GM21423 (cell line): ENCODE measurements around the gene IGSF6.

Experiments used
- ATAC-seq: cut with Tn5 transposase; IDR thresholded peaks from one replicate; pipeline ENCODE4 v1.9.1; 2021; ENCODE audit warnings: mild to moderate bottlenecking, moderate library complexity; ENCODE audit not compliant: unreplicated experiment

The IGSF6 gene

GRCh38 chr16:21603928-21604327 is 48.5 kb downstream of the IGSF6 start:
- no peak for ATAC-seq

DNA sequence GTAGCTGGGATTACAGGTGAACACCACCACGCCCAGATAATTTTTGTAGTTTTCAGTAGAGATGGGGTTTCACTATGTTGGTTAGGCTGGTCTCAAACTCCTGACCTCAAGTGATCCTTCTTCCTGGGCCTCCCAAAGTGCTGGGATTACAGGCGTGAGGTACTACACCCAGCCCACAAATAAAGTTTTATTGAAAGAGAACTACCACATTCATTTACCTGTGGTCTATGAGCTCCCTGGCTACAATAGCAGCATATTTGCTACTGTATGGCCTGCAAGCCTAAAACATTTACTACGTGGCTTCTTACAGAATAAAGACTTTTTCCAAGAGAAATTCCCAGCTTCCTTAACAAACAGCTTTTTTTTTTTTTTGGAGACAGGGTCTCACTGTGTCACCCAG is 49.6 kb downstream of the IGSF6 start:
- ATAC-seq = no peak

DNA sequence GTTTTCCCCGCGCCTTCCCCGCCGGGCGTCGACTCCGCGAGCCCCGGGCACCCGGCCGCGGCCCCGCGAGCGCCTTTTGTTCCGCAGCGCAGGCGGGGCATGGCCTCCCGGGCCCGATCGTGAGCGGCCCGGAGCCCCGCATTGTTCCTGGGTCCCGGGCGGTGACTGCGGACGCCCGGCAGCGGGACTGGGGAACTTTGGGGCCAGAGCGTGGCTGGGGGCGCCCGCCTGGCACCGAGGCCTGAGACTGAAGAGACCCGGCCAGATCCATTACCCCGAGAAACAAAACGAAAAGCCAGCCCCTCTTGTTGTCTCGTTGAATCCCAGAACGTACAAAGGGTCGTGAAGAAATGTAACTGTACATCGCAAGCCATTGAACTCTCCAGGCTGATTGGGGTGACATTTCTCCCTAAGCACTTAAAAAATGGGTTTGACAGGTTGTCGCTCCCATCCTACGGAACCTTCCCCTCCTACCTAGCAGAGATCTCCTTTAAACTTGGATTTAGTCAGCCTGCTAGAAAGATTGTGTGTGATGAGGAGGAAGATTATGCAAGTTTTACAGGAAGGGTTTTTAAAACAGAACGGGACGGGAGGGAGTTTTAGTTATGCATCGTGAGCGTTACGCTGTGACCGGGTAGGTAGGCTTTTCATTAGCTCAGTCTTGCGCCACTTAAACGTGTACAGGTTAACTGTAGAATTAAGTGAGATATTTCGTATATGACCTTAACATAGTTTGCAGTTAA is 52.2 kb downstream of the IGSF6 start:
- peak; percentile 25 for ATAC-seq

- ATAC-seq = peak; percentile 92
Observed at GRCh38 chr16:21599122-21600030, 53.0 kb downstream of the IGSF6 start, which contains the start of gene METTL9. METTL9 (plus strand) TSS chr16:21599577; CDS start chr16:21599734, 157 bp downstream.

DNA sequence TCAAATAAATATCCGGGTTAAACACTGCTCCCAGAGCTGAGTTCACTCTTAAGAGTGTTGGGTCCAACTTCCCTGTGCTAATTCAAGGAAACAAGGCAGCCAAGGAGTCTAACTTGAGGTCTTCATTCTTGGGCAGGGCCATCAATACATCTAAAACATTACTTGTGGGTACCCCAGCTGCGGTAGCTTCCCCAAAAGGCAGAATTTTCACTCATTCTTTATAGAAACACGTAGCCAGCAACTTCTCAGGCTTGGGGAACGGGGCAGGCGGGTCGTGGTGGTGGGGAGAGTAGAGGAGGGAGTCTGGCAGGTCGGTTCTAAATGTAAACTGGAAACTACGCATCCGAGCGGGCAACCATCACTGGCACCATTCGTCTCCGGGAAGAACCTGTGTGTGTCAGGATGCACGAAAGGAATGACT is 53.7 kb downstream of the IGSF6 start:
- ATAC-seq = no peak

- no peak for ATAC-seq
Observed at GRCh38 chr16:21598206-21598605, 54.2 kb downstream of the IGSF6 start.

DNA sequence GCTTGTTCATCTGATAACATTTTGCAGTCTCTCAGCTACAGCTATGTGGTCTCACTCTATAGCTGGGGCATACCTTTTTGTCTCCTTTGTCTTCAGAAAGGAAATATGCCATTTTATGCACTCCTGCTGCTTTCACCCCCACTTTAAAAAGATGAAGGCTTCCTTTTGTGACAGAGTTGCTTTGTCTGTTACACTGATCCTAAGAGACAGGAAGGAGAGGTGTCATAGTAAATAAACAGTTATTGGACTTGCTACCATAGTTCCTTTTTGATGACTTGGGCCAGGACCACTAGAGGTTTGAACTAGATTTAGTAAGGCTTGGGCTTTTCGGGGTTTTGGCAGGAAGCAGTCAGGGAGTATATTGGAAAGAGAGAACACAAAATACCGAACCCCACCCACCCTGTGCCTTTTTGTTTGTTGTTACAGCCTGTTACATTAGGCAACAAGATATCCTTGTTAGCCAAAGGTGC is 54.8 kb downstream of the IGSF6 start:
- ATAC-seq = no peak

GRCh38 chr16:21593530-21594289 is 58.7 kb downstream of the IGSF6 start:
- no peak for ATAC-seq

DNA sequence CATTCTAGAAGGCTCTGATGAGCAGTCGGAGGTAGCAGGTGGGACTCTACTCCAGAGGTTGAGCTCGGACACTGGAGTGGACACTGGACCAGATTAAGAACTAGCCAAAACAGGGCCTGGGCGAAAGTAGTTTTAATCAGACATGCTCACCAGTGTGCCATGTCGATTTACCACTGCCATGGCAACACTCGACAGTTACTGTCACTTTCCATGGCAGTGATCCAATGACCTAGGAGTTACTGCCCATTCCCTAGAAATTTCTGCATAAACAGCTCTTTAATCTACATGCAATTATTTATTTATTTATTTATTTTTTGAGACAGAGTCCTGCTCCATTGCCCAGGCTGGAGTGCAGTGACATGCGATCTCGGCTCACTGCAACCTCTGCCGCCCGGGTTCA is 60.2 kb downstream of the IGSF6 start:
- no peak for ATAC-seq

DNA sequence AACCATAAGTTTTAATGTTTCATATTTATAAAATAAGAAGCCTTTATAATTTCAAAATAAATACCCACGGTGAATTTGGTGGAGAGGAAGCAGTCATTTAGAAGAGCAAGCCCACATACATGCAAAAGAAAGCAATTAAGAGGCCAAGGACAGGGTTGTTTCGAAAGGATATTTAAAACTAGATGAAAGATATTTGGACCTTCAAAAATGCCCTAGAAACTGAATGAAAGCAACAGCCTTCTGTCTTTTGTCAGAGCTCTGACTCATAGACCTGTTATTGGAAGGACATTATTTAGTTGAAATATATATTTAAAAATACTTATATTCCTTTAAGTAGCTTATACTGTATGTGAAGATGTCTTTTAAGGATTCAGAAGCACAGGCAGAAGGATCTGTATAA is 61.6 kb downstream of the IGSF6 start:
- ATAC-seq = no peak

DNA sequence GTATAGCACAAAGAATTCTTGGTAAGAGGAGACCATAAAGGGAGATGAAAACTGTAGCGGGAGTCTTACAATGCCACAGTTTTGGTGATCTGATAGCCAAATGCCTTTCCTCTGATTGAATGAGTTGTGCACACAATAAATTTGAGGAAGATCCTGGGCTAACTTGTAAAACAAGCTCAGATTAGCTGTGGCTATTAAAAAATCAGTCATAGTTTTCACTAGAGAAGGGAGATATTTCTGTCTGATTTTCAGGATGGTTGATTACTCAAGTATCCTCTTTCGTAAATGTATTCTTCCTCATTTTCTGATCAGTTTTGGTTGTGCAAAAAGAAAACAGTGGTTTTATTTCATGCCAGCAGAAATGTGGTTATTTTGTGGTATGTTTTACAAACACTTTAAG is 62.1 kb downstream of the IGSF6 start:
- no peak for ATAC-seq

GRCh38 chr16:21589551-21589950 is 62.9 kb downstream of the IGSF6 start:
- no peak for ATAC-seq
